Activated CD4-positive, alpha-beta T cell treated with anti-CD3 and anti-CD28 coated beads, Interleukin-2, Interleukin-4, amounts not matched to agents 100 ng/mL and 50 ng/mL, durations not matched to agents 16 hours and 8 hours (primary cell): ENCODE data around the gene MIPOL1.

Experiments used
- DNase-seq: peaks from one replicate; pipeline ENCODE4 v3.0.0-alpha.2; 2020; ENCODE audit warnings: low spot score

MIPOL1 gene

DNA sequence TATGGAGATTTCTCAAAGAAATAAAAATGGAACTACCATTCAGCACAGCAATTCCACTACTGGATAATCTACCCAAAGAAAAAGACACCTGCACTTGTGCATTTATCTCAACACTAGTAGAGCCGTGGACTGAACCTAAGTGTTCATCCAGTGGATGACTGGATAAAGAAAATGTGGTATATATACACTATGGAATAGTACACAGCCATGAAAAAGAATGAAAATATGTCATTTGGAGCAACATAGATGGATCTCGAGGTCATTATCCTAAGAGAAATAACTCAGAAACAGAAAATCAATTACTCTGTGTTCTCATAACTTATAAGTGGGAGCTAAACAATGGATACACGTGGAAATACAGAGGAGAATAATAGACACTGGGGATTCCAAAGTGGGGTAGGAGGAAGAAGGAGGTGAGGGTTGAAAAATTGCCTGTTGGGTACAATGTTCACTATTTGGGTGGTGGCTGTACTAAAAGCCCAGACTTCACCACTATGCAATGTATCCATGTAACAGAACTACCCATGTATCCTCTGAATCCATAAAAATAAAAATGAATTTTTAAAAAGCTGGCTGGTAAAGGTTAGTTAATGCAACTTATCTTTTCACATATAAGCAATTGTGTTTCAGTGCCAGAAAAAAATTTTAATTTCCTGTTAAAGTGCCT is 266.6 kb downstream of the MIPOL1 start:
- DNase-seq: no peak

- DNase-seq: no peak
Observed at GRCh38 chr14:37466003-37466622, 268.4 kb downstream of the MIPOL1 start.

DNA sequence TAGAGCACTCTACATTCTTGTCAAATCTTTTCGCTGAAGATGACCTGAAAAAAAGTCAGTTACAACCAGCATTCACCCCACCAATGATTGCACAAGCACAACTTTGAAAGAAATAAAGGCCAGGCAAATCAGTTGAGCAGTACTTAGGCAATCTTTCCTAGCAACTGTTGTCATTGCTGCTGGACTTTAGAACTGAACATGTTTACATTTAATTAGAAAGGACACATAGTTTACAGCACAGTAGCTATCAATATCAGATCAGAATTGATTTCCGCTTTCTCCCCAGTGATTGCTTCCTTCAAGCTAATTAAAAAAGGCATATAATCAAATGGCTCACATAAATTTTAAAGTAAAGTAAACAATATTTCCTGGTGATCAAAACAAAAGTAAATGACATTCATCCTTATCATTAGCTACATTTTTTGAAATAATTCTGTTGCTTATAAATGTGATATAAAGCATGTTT is 268.9 kb downstream of the MIPOL1 start:
- DNase-seq: no peak

GRCh38 chr14:37469650-37470049 is 271.9 kb downstream of the MIPOL1 start:
- no peak for DNase-seq

GRCh38 chr14:37470251-37470650 is 272.5 kb downstream of the MIPOL1 start:
- DNase-seq: no peak

DNA sequence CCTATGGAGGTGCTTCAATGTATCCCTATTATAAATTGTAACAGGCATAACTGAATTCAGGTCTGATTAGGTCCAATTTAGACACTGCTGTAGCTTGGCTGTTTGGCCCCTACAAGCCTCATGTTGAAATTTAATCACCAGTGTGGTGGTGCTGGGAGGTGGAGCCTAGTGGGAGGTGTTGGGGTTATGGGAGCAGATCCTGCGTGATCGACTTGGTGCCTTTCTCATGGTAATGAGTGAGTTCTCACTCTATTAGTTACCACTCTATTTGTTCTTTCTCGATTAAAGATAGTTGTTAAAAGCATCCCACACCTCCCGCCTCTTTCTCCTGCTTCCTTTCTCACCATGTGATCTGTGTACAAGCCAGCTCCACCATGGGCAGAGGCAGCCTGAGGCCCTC is 275.2 kb downstream of the MIPOL1 start:
- no peak for DNase-seq

DNA sequence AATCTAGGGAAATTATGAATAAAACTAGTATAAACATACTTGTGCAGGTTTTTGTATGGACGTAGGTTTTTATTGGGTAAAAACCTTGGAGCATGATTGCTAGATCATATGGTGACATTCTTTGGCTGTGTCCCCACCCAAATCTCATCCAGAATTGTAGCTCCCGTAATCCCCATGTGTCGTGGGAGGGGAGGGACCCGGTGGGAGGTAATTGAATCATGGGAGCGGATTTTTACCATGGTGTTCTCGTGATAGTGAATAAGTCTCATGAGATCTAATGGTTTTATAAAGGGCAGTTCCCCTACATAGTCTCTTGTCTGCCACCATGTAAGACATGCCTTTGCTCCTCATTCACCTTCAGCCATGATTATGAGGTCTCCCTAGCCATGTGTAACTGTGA is 276.5 kb downstream of the MIPOL1 start:
- no peak for DNase-seq

DNA sequence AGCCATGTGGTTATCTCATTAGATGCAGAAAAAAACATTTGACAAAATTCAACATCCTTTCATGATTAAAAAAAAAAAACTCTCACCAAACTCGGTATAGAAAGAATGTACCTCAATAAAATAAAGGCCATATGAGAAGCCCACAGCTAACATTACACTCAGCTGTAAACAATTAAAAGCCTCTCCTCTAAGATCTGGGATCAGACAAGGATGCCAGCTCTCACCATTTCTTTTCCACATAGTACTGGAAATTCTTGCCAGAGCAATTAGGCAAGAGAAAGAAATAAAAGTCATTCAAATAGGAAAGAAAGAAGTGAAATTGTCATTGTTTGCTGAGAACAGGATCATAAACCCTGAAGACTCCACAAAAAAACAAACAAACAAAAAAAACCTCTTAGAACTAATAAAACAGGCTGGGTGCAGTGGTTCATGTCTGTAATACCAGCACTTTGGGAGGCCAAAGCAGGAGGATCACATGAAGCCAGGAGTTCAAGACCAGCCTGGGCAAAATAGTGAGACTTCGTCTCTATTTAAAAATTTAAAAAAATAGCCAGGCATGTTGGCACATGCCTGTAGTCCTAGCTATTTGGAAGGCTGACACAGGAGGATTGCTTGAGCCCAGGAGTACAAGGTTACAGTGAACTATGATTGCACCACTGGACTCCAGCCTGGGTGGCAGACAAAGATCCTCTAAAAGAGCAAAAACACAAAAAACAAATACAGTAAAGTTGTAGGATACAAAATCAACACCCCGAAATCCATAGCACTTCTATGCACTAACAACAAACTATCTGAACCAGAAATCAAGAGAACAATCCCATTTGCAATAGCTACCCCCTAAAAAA is 282.9 kb downstream of the MIPOL1 start:
- no peak for DNase-seq

GRCh38 chr14:37482428-37482827 is 284.7 kb downstream of the MIPOL1 start:
- DNase-seq: no peak

DNA sequence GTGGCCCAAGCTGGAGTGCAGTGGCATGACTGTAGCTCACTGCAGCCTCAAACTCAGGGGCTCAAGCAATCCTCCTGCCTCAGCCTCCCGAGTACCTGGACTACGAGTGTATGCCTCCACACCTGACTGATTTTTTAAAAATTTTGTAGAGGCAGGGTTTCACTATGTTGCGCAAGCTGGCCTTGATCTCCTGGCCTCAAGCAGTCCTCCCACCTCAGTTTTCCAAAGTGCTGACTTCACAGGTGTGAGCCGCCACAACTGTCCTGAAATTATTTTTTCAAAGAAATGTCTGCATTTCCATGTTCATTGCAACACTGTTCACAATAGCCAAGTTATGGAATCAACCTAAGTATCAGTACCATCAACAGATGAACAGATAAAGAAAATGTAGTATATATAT is 285.9 kb downstream of the MIPOL1 start:
- DNase-seq: no peak

- DNase-seq: no peak
Observed at GRCh38 chr14:37490607-37491006, 292.9 kb downstream of the MIPOL1 start.

DNA sequence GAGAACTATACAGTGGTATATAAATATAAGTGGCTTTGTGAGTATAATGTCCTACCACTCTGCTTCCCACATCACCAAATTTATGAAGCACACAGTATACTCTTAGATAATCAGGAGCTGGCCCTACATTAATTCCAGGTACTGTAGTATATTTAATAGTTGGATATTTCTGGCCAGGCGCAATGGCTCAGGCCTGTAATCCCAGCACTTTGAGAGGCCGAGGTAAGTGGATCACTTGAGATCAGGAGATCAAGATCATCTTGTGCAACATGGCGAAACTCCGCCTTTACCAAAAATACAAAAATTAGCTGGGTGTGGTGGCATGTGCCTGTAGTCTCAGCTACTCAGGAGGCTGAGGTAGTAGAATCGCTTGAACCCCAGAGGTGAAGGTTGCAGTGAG is 293.3 kb downstream of the MIPOL1 start:
- no peak for DNase-seq

DNA sequence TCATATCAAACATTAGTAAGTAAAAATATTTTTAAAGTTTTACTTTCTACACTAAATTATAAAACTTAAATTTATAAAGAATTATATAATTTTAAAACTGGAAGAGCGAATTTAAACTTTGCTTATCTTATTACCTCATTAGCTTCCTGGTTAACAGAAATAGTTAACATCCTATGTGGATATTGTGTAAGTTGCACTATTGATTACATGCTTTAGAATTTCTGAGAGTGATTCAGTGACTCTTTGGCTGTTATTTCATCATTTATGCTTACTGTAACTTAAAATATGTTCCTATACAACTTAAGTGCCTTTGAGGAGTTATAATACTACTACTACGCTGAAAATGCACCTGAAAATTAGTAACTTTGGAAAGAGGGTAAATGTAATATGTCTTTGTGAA is 295.9 kb downstream of the MIPOL1 start:
- DNase-seq: no peak

GRCh38 chr14:37497422-37497821 is 299.7 kb downstream of the MIPOL1 start:
- no peak for DNase-seq

GRCh38 chr14:37501877-37502276 is 304.1 kb downstream of the MIPOL1 start:
- no peak for DNase-seq

- no peak for DNase-seq
Observed at GRCh38 chr14:37508503-37508902, 310.8 kb downstream of the MIPOL1 start.

DNA sequence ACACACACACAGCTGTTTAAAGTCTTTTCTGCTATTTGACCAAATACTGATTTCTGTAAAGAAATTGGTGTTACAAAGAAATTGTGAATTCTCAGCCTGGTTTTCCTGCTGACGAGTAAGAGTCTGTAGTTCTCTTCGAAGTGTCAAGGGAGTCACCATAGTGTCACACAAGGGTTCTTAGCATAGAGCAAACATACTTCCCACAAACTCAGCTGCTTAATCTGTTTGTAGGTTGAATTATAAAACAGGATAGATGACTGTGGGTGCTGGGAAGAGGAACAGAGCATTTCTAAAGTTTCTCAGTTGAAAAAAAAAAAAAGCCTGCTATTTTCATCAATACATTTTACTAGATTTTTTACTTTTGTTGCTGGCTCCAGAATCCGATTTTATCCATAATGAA is 314.4 kb downstream of the MIPOL1 start:
- no peak for DNase-seq

- no peak for DNase-seq
Observed at GRCh38 chr14:37515771-37516170, 318.0 kb downstream of the MIPOL1 start.

GRCh38 chr14:37526994-37527393 is 329.3 kb downstream of the MIPOL1 start:
- no peak for DNase-seq

GRCh38 chr14:37539992-37540391 is 342.3 kb downstream of the MIPOL1 start:
- DNase-seq: no peak

DNA sequence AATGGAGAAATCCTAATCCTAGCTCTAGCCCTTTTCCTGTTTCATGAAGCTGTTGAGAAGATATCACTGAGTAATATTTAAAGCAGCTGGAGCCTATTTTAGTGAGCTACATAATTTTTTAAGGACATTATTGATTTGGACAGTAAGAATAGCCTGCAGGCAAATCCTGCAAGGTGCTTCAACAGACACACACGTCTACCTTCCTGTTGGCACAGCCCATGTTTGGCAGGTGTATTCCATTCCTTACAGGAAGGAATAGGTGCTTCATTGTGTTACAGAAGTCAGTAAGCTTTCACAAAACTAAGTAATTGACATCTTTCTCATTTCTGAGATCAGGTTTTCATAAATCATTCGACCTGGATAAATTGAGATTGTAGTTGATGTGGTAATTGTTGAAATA is 346.7 kb downstream of the MIPOL1 start:
- DNase-seq: no peak

- DNase-seq: no peak
Observed at GRCh38 chr14:37545174-37545573, 347.4 kb downstream of the MIPOL1 start.
